HG03280 (cell line): ENCODE measurements around the gene PPARG.
"Not testable (repeated sequence)": the region's sequence is repeated elsewhere in the genome, so short reads cannot be mapped to it uniquely, and the experiment has no call there.

Experiments
- ATAC-seq: cut with Tn5 transposase; IDR thresholded peaks from one replicate; pipeline ENCODE4 v1.9.1; 2021; ENCODE audit warnings: mild to moderate bottlenecking, moderate library complexity; ENCODE audit not compliant: unreplicated experiment

The PPARG gene

DNA sequence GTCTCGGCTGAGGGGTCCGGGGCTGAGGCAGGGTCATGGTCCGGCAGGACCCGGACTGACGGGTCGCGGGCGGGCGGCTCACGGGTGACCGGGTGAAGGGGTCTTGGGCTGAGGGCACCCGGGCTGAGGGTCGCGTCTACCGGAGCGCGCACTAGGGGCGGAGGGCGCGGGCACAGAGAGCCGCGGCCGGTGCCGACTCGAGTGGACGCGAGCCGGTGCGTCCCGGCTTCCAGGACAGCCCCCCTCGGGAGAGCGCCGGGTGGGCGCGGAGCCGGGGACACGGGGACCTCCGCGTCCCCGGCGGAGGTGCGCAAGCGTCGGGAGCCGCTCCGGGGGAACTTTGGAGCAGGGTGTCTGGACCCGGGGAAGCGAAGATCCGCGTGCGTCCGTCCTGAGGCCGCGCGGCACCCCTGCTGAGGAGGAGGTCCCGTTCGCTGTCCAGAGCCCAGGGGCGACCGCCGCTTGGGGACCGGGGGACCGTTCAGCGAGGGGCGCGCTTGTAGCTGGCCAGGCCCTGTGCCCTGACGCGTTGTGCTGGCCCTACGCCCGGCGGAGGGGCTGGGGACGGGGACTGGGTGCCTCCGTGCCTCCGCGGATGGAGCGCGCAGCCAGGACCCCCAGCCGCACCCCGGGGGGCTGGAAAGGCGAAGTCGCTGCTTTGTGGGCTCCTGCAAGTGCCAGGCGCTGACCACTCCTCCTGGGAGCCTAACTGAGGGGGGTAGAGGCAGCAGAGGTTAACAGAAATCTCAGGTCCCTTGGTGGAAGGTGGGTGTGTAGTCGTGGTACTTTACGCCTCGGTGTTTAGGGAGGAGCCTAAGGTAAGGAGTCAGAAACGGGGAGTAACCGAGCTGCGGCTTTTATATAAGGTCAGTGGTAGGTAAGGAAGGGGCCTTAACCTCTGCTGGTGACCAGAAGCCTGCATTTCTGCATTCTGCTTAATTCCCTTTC is at the start of gene PPARG:
PPARG (plus strand) TSS at position 889 of the 948 bp plus-strand sequence. CDS start 90,642 bp downstream, outside the sequence.
- ATAC-seq, result no peak

DNA sequence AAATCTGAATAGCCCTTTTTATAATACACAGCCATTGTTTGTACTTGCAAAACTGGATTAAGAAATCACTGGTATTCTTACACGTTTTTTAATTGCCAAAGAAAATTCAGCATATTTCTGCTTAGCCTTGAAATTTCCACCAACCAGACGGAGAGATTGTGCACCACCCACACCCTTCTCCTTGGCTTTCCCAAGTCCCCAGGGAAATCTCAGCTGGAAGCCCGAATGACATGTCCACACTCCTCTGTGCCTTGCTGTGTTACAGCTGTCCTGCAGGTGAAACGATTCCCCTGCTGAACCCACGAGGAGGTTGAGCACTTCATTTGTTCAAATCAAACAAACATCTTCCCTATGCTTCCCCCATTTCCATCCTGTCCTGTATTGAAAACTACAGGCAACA is 49.6 kb upstream of the PPARG start:
- ATAC-seq, result no peak

DNA sequence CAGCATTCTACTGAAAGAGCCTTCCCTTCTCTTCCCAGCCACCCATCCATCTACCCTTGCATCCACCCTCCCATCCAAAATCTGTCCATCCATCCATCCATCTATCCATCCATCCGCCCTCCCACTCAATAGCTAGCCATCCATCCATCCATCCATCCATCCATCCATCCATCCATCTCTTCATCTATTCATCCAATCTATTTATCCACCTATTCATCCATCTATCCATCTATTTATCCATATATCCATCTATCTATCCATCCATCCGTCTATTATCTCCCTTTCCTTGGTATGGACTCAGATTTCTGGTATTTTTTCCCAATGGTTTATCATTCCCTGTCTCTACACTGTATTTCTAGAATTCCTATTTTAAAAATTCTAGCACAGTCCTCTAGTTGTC is 46.1 kb upstream of the PPARG start:
- ATAC-seq, result no peak

DNA sequence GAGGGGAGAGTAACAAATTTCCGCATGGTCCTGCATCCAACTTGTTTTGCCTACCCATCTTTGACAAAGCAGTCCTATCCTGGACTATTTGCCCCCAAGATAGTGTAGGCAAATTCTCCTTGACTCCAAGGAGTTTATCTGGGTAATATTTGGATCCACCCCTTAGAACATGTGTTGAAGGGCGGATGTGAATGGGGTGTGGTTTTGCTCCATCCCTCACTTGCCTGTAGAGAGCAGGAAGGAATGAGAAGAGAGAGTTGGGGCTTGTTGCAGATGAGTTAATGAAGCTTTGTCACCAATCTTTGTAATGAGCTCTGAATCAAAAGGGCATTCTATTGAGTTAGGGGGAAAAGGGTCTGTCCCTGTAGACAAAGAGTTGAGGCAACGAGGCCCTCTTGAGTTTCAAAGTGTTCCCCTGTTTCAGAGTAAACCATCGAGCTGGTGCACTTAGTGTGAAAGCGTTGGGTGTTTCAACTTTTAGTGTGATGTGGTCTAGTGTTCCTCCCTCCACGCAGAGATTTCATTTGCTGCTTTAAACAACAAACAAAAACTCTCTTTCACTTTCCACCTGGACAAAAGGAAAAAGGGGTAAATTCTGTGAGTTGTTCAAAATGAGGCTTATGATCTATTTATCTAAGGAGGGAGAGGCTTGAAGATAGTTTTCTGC is 42.2 kb upstream of the PPARG start:
- no peak for ATAC-seq

DNA sequence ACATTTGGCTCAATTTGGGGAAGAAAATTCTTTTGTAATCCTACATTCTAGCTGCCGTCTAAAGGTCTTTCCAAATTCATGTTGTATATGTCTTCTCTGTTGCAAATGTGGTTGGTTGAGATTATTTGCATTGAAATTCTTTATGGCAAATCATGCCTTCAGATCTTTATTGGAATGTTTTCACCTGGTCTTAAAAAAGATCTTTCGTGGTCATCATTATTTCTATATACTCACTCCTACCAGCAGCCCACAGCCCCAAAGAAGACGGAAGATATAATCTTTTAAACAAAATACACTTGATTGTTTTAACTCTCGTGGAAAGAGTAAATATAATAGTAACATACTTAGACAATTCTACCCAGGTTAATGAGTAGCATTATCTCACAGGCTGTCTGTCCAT is 41.5 kb upstream of the PPARG start:
- ATAC-seq, result no peak

DNA sequence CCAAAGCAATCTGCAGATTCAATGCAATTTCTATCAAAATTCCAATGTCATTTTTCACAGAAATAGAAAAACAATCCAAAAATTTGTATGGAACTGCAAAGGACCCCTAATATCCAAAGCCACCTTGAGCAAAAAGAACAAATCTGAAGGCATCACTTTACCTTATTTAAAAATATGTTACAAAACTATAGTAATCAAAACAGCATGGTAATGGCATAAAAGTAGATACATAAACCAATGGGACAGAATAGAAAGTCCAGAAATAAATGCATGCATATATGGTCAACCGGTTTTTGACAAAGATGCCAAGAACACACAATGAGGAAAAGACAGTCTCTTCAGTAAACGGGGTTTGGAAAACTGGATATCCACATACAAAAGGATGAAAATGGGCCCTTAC is 39.4 kb upstream of the PPARG start:
- ATAC-seq, result no peak

DNA sequence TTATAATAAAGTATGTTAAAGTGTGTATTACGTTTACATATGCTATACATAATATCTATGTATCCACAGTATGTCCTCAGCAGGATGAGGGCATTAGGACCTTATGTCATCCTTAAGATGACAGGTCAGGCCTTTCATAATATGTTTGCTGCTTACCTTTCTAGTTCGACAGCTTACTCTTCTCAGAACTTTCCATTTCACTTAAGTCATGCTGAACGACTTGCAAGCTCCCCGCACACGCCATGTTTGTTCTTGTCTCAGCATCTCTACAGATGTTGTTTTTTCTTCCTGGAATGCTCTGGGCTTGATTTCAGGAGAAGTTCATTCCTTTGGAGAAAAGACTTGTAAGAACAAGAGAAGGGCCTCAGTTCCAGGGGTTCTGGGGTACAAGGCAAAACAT is 36.0 kb upstream of the PPARG start:
- no peak for ATAC-seq

DNA sequence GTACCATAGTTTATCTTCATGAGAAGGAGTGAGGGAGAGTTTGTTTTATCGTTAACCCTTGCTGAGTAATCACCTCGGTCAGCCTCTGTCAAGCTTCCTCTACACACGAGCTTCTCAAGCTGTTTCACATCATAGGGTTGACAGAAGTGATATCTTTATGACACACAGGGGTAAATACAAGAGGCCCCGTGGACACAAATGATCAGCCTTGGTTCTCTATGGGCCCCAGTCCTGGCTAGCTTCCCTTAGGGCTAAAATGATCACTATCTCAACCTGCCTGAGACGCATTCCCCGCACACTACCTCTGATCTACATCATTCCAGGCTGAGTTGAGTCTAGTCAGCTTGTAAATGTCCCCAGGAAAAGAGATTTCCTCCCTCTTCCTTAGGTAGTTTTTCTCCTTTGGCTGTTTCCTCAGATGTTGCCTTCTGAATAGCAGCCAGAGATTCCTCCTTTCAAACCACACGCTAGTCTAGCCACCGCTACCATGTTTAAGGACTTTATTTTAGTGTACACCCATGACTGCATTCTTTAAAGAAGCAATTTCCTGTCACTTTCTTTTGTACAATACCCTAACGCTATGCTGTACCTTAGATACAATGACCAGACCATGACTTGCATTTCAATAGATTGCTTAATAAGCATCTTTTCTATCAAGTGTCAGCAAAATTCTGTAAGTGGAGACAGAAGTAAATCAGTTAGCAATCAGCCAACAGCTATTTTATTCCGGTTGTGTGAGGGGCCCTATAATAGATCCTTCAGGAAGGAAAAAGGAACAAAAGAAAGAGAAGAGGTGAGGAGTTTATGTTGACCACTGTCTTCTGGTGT is 35.1 kb upstream of the PPARG start:
- ATAC-seq, result no peak

DNA sequence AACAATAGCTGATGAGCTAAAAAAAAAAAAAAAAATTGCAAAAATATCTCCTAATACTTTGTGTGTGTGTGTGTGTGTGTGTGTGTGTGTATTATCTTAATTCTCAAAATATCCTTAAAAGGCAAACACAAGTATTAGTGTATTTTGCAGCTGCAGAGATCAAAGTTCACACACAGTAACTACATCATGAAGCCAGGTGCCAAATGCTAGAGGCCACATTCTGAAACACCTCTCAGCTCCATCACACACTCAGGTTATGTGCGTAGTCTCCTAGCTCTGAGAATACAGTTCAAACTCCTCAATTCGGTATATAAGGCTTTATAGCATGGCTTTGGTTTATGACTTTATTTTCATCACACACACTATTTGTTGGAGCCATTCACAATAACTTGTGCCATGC is 33.5 kb upstream of the PPARG start:
- no peak for ATAC-seq

DNA sequence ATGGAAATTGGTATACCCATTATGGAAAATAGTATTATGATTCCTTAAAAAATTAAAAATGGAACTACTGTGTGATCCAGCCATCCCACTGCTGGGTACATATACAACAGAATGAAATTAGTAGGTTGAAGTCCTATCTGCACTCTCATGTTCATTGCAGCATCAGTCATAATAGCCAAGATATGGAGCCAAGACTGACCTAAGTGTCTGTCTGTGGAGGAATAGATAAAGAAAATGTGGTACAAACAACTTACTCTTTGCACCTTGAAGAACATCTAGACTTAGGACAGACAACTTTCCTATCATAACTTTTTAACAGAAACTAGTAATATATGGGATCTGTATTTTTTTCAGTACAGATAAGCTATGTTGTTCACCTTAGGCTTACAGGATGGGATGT is 30.0 kb upstream of the PPARG start:
- ATAC-seq, result no peak

DNA sequence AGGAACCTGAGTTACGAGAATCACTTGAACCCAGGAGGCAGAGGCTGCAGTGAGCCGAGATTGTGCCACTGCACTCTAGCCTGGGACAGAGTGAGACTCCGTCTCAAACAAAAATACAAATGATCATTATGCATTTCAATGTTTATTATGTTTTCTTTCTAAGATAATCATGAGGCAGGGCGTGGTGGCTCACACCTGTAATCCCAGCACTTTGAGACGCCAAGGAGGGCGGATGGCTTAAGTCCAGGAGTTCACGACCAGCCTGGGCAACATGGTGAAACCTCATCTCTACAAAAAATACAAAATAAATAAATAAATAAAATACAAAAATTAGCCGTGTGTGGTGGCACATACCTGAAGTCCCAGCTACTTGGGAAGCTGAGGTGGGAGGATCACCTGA is 26.7 kb upstream of the PPARG start:
- ATAC-seq, result not testable (repeated sequence)

DNA sequence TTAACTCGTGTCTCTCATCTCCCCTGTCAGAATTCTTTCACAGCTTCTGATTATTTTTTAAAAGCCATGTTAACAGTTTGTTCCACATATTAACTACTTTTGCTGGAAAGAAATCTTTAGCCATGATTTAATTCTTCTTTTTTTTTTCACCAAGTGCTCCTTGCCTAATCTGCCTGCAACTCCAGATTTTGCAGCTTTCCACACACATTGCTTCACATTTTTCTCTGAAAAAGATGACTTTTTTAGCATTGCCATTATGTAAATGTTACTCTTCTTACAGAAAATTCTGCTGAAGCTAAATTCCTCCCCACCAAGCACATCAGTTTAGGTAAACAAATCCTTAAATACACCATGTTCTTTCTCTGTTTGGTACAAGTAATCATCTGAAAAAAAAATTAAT is 23.4 kb upstream of the PPARG start:
- no peak for ATAC-seq

DNA sequence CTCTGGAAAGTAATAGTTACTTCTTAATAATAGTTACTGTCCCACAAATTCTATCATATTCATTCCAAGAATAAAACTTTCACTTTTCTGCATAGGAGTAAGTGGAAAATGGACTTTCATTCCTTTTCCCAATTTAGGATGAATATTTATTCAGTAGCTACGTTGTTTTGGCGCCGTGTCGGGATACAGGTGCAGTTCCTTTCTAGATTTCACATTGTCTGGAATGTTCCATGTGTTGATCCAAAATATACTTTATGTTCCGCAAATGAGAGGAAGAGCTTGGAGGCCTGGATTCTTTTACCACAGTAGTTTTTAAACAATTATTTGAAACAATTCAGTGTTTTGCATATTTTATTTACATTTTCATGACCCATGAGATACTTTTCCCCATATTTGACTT is 22.8 kb upstream of the PPARG start:
- no peak for ATAC-seq

DNA sequence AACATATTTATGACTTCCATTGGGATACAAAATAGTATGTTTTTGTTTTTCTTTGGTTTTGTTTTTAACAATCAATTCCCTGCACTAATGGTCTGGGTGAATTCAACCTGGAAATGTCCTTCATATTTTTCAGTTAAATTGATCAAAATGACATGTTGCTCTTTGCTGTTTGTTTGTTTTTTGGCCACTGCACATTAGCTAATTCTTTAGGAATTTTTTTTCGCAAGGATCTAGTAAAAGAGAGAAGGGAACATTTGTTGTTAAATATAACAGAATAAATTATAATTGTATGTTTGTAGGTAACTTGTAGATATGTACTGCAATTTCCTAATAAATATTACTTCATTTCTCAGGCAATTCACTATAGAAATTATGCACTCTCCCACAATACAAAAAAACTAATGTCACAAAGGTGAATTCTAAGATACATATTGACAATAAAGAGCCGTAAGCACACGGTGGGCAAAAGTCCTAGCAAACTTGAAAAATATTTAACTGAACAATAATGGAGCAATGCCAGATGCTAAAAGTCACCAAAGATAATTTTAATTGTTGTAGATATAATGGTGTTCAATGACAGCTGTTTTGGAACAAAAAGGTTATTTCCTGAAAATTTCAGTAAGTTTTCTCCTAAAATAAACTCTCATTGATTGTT is 21.4 kb upstream of the PPARG start:
- ATAC-seq, result no peak

DNA sequence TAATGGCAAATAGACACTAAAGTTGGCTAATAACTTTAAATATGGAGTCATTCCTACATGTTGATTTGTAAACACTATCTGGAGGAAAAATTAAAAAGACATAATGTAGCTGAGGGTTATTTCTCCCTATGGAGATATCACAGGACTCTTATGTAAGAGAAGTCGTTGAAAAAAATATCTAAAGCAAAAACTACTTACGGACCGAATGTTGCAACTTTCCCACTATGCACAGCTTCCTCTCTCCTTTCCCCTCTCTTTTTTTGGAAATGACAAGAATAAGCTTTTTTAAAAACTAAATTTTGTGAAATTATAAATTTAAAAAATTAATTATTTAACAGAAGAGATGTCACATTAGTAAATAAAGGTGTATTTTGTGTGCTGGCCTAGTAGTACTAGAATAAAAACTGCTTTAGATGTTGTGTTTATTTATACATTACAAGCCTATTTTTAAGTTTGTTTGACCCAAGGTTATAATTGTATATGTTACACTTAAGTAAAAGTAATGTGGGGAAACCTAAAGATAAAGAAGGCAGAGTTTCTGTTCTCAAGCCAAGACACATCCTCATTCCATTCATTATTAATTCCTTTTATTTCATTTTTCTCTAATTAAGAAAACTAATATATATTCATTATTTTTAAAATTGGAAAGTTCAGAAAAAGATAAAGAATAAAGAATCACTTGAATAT is 20.7 kb upstream of the PPARG start:
- ATAC-seq, result no peak

DNA sequence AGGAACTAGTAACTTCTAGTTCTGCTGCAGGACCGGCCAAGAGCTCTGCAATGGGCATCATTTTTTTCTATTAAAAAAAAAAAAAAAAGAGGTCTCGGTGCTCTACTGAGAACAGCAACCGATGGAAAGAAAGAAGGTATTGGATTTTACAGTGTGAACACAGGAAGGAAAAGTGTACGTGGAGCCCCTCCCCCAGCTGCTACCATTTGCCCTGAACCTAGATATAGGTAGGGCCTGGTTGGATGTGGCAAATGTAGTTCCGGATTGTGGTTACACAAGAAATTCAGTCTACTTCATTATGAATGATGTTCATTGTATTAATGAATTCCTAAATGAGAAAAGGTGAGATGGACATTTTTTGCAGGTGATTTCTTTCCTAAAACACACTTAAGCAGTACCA is 17.9 kb upstream of the PPARG start:
- no peak for ATAC-seq

DNA sequence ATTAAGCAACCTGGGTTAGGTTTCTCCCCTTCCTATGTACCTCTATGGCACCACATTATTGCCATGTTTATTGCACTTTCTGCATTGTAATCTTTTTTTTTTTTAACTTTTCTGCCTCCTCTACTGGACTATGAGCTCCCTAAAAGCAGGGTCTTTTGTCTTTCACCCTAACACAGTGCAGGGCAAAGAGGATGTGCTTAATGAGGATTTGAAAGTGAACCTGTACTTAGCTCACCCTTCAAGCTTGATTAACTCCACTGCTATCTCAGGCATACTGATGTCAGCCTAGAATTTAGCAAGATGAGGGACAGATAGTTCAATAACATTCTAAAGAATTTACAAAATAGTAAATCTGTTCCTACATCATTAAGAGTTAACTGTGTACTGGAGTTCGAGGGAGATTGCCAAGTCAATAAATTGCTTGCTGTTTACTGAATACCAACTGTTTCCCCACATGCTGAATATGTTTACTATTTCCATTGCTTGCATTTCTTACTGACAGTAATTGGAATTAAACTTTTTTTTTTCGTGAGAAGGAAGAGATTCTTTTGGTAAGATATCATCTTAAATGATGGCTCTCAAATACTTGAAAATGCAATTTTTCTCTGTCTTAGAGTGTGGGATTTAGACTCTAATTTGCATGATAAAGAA is 15.7 kb upstream of the PPARG start:
- peak; percentile 69 for ATAC-seq

DNA sequence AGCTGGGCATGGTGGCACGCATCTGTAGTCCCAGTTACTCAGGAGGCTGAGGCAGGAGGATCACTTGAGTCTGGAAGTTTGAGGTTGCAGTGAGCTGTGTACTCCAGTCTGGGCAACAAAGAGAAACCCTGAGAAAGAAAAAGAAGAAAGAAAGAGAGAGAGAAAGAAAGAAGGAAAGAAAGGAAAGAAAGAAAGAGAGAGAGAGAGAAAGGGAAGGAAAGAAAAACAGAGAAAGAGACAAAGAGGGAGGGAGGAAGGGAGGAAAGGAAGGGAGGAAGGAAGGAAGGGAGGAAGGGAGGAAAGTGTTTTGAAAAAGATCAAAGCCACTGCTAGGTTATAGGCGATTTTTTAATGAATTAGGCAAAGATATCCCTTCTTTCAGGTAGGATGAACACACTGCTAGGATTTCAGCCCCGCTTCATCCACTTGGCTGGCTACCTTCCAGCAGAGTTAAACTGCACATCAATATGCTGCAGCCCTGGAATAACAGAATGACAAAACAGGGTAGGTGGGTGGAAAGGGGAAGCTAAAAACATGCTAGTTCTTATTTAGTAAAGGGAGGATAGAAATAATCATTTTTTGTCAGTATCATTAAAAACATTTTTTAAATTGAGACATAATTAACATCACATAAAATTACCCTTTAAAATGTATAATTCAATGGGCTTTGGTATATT is 12.8 kb upstream of the PPARG start:
- ATAC-seq, result no peak

DNA sequence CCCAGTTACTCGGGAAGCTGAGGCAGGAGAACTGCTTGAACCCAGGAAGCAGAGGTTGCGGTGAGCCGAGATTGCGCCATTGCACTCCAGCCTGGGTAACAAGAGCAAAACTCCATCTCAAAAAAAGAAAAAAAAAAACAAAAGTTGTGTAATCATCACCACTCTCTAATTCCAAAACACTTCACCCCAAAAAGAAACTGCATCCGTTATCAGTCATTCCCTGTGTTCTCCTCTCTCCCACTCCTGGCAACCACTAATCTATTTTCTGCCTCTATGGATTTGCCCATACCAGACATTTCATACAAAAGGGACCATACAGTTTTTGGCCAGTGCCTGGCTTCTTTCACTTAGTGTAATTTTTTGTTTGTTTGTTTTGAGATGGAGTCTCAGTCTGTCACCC is 12.0 kb upstream of the PPARG start:
- not testable (repeated sequence) for ATAC-seq
